ENCODE measurements around the gene SSRP1.

DNA sequence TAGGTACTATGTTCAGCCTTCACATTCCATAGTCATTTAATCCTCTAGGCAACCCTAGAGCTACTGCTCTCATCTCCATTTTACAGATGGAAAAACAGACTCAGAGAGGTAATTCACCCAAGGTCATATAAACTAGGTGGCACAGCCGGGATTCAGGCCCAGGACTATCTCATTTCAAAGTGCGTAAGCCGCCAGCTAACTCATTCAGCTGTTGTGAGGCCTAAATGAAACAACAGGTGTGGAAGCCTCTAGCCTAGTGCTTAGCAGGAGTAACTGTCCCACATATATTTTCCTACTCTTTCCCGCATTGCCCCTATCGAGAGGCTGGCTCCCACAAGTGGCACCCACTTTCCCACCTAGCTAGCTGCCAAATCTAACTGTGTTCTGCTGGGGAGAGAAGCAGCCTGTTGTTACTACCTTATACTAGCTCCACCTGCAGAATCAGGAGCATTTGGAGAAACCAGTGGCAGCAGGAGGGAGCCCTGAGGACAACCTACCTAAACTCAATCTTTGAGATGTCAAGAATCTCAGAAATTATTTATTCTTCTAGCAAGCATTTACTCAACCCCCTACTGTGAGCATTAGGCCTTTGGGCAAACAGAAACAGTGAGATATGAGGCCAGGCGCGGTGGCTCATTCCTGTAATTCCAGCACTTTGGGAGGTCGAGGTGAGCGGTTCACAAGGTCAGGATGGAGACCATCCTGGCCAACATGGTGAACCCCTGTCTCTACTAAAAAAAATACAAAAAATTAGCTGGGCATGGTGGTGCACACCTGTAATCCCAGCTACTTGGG is 24.4 kb upstream of the SSRP1 start:
- no peak for TF ChIP-seq CTCF (IDR thresholded peaks at IDR 0.05)
- TF ChIP-seq ZFX (IDR thresholded peaks at IDR 0.05; ENCODE audit: borderline replicate concordance): no peak

Measured in 22Rv1 (cell line).